HG03039 (cell line): Measurements from ENCODE around the gene FBXW12.
"Not testable (repeated sequence)": the region's sequence is repeated elsewhere in the genome, so short reads cannot be mapped to it uniquely, and the experiment has no call there.

ENCODE experiments used
- ATAC-seq: cut with Tn5 transposase; IDR thresholded peaks from one replicate; pipeline ENCODE4 v1.9.1; 2021; ENCODE audit warnings: mild to moderate bottlenecking, moderate library complexity; ENCODE audit not compliant: unreplicated experiment

Gene FBXW12, protein sequence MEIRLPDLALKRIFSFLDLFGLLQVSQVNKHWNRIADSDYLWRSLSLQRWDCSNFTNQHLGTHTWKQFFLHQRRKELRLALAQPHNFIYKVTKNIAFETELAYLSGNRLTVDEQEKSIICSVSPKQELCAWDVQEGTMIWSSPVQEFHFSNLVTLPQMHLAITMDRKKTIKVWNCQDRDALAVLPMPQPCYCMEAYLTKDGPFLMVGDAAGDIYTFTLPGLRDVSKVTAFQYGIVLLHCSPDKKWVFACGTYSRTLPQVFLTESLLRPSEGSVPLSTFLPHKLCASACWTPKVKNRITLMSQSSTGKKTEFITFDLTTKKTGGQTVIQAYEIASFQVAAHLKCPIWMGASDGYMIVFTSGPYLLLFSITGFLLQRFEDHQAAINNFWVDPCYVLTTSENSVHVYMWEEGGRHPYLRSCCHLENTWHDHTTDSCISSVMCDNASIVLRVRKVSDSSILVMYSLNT

DNA sequence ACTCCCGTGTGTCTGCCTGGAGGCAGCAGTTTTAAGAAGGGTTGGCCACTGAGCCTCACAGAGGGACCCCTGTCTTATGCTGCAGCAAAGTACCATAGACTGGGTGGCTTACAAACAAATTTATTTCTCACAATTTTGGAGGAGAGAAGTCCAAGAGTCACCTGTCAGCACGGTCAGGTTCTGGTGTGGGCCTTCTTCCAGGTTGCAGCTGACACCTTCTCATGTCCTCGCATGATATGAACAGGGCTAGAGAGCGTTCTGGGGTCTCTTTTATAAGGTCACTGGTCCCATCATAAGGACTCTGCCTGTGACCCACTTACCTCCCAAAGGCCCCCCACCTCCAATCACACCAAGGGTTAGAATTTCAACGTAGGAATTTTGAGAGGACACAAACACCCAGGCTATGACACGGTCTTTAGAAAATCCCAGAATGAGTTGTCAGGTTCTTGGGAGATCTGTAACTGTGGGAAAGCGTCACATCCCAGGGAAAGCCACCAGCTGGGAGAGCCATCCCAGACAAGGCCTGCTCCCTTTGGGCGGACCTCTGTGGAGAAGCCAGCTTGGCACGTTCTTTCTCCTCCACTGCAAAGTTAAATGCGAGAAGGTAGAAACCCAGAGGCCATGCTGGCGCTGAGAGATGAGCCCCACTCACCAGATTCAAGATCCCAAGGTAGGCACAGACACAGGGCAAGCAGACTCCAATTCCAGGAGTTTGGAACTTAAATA lies at the start of gene FBXW12:
TSS of gene FBXW12 (plus strand) at position 569 of the 726 bp plus-strand sequence. CDS start 549 bp downstream, outside the sequence.
- no peak for ATAC-seq

DNA sequence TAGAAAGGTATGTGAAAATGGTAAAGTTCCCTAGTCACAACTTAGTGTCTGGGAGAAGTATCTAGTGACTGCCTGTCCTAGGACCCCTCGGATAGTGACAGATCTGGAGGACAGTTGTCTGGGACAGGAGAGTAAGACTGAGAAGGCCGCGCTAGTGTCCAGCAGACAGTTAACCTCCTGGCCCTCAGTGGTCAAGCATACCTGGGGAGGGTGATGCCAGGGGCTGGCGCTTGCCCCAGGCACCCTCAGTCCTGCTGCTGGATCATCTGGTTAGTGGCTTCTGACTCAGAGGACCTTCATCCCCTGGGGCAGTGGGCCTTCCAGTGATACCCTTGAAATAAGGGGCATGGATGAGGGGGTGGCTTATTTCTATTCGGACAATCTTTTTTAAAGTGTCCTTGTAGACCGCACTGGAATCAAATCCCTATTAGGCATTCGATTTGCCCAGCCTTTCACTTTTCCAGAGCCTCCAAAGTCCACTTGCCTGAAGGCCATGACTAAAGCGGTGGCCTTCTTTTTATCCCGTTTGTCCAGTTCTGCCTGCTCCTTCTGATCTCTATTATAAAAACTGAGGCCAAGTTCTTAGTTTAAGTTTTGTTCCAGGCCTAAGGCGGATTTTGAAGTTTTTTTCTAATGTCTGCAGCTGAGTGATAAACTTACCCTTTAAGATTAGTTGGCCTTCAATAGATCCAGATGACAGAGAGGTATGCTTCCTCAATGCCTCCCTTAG lies 40.1 kb upstream of the FBXW12 start:
- not testable (repeated sequence) for ATAC-seq

DNA sequence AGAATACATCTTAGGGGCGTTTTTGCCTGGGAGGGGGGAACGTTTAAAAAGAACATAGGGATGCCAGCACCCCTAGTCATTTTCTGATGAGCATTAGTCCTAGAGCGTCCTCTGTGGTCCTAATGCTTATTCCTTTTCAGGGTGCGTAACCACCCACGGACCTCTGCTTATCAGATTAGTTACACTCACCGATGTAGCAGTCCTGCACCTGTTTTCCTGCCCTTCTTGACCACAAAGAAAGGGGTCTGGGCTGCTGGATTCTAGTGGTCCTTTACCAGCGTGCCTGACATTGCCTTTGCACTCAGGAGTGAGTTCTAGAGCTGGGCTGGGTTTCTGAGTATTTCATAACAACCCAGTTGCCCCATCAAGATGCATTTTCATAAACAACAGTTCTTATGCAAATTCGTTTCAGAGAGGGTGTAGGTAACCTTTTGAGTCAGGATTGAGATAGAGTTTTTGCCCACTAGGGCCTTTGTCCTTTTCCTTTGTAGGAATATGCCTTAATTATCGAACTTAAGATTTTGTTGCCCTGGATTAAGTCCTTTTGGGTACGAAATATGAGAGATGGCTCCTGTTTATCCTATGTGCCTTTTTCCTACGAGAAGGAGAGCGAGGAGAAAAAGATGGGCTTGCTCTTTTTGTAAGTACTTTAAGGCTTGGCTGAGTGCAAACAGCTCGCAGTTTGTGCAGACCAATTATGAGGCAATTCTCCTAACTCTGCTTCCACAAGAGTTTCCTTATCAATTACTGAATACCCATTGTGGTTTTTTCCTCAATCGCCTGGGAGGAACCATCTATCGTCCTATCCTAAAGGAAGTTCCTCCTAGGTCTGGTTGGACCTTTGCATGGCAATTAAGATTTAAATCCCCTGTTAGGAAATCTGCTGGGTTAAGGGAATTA lies 38.4 kb upstream of the FBXW12 start, which contains the start of gene SPINK8:
TSS of gene SPINK8 (minus strand) at position 316 of the 900 bp plus-strand sequence. CDS start 5,320 bp downstream, outside the sequence.
- ATAC-seq, result not testable (repeated sequence)

DNA sequence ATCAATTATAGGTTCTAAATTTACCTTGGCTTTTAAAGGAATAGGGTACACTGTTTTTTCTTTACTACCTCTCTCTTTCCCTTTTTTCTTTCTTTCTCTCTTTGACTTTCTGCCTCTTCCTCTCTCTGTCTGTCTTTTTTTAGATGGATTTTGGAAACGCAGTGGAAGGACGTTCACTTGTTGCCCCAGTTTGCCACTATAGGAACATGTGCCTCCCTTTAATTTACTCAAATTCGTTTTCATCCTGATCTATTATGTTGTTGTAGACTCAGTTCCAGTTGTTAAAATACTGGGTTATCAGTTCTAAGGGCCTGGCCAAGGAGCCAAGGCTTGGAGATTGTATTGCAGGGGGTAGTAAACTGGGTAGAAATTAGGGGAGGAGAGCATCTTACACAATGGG lies 37.4 kb upstream of the FBXW12 start:
- ATAC-seq, result no peak

DNA sequence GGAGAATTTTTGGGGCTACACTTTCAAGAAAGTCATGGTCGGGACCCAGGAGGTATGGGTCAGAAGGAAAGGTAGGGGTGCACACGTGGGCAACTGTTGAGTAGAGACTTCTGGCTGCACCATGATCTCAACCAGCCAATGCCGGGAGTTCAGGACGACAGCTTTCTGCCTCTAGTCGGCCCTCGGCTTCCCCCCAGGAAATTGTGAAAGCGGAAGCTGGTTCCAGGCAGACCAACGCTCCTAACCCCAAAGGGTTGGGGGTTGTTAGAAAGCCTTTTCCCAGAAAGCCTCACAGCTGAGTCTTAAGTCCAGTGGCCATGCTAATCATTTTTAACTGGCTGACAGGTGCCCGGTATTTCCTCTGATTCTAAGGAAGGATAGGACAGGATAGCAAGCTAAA lies 36.7 kb upstream of the FBXW12 start:
- not testable (repeated sequence) for ATAC-seq

DNA sequence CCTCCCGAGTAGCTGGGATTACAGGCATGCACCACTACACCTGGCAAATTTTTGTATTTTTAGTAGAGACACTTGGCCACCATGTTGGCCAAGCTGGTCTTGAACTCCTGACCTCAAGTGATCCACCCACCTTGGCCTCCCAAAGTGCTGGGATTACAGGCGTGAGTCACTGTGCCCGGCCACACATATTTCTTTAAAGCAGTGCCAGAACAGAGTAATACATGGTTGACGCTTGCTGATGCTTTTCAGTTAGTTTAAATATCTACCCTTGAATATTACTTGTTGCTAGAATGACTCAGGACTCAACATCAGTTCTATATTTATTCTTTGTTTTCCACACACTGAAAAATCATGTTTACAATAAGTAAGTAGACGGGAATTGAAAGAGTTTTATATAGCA lies 34.5 kb upstream of the FBXW12 start:
- not testable (repeated sequence) for ATAC-seq

DNA sequence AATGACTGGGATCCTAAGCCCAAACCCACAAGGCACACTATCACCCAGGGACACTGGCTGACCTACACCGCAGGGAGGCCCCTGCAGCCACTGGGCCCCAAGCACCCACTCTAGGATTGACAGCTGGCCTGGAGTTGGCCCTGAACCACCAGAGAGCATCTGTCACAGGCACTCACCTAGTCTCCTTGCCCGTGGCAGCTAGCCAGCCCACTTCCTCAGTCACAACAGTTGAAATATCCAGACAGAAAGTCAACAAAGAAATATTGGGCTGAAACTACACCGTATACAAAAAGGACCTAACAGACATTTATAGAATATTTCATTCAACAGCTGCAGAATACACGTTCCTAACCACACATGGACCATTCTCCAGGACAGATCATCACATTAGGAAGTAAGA lies 33.4 kb upstream of the FBXW12 start:
- no peak for ATAC-seq

DNA sequence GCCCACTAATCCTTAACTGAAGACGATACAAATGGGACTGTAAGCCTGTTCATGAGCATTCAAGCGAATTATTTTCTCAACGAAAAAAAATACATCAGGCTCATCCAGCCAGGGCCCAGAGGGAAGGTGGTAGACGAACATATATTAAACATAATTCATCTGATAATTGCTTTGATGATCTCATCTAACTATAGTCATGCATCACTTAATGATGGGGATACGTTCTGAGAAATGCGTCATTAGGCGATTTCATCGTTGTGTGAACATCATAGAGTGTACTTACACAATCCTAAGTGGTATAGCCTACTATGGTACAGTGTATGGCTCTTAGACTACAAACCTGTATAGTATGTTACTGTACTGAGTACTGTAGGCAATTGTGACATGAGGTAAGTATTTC lies 28.6 kb upstream of the FBXW12 start:
- ATAC-seq, result no peak

DNA sequence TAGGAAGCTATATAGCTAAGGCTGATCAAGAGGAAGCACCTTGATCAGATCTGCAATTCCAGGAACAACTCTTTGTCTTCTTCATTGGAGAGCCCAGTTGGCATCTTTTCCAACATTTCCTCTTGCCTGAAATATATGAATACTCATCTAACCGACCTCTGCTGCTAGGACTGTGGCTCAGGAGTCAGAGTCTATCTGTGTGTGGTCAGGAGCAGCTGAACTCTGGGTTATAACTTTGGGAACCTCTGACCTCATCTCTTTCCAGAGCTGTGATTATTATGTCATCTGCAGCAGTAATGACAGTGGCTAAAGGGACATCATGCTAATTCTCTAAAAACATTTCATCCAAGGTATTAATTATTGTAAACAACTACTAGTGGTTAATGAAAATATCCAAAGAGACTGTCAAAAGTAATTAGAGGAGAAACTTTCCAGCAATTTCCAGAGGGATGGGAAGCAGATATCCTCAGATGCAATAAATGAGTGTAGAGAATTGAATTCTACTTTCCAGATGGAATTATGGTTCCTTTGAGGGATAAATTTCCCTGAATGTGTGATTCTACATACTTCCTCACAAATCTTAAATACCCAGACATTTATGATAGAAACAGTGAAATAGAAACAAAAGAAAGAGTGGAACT lies 27.0 kb upstream of the FBXW12 start:
- ATAC-seq, result no peak

DNA sequence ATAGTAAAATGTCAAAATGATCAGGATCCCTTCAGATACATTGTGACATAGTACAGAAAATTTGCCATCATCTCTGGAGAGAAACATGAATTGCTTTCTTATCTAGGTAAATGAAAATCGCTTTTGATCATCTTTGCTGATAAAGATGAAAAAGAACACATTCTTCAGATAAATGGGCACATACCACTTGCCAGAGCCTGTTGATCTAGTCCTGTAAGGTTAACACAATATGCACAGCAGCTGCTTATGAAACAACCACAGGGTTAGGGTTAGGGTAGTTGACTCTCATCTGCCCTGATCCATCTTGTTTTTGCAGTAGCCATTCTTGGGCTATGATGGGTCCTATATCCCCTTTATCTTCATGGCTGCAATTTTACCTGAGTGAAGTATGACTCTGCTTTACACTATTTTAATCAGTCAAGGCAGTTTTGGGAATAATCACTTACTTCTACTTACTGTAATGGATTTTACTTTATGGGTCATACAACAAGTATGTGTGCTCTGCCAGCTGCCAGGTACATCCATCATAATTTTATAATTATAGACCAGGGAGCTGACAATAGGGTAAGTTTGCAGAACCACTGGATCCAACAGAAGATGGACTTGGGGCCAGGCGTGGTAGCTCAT lies 26.0 kb upstream of the FBXW12 start:
- no peak for ATAC-seq

DNA sequence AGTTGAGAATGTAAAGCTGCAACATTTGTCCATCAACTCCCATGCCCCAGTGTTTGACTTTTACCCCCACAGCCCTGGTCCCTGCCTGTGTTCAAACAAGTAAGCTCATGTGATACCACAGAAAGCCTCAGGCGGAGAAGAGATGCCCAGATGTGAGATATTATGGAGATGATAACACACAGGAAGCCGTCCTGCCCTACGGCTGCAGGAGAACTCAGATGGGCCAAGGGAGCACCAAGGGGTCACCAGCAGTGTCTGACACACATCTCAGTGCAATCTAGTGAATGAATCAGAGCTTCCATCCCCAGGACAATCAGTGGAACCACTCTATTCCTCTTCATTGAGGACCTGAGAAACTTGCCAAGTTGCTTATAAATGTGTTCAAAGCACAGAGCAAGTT lies 24.5 kb upstream of the FBXW12 start:
- no peak for ATAC-seq

DNA sequence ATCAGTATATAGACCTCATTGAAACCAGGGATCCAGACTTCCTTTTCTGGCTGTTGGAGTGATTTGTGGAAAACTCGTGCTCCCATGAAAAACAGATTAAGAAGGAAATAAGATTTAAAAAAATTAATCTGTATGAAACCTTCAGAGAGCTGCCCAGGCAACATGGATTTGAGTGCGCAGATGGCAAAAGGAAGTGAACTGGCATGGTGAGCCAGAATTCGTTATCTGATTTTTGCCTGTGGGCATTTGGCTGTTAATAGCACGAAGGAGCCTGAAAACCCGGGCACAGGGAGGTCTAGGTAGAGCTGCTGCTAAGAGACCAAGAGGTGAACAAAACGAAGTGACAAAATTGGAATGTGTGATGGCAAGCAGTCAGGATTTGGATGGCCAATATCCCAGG lies 19.5 kb upstream of the FBXW12 start:
- ATAC-seq, result no peak

DNA sequence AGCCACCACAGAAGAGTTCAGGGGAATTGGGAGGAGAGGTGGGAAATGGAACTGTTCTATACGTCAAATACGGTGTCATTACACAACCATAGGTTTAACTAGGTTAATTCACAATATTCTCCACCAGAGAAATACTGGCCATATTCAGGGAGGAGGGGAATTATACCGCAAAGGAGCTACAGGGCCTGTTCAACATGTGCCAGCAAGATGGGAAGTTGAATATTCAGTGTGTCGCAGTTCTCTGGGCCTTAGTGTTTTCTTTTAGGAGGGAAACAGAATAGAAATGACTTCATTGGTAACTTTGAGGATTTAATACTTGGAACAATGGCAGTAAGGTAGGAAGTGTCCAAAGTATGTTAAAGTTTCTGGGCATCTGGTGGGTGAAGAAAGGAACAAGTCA lies 18.0 kb upstream of the FBXW12 start:
- ATAC-seq, result no peak

DNA sequence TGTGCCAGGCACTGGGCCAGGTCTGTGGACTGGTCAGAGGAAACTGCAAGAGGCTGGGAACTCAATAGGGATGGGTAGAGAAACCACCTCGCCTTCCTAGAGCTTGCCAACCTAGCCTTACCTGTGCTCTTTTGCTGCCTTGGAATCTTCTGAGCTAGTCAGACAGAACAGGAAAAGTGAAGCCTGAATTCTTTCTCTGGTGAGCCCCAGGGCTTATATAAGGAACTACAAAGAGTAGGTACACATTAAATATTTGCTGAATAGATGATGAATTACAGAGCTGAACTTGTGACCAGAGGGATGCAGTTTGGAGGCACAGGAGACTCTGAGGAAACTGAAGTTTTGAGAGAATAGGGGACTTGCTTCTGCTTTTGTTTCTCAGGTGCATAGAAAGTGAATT lies 15.6 kb upstream of the FBXW12 start:
- no peak for ATAC-seq

DNA sequence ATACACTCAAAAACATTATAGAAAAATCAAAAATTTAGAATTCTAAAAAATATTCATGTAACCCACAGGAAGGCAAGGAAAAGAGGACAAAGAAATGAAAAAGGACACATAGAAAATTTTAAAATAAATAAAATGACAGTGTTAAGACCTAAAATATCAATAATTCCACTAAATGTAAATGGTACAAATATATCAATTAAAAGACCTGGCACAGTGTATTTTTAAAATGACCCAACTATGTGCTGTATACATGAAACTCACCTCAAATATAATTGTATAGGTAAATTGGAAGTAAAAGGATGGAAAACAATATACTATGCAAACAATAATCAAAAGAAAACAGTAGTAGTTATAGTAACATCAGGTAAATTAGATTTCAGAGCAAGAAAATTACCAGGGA lies 10.1 kb upstream of the FBXW12 start:
- ATAC-seq, result no peak

DNA sequence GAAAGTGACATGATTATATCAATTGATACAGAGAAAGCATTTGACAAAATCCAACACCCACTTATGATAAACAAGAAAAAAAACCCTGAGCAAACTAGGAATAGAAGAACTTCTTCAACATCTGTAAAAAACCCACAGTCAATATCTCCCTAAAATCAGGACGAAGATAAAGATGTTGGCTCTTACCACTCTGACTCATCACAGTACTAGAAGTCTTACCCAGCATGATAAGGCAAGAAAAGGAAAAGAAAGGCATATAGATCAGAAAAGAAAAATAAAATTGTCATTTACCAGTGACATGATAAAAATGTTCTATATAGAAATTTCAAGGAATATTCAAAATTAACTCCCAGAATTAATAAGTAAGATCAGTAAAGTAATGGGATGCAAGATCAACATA lies 7.2 kb upstream of the FBXW12 start:
- ATAC-seq, result no peak

DNA sequence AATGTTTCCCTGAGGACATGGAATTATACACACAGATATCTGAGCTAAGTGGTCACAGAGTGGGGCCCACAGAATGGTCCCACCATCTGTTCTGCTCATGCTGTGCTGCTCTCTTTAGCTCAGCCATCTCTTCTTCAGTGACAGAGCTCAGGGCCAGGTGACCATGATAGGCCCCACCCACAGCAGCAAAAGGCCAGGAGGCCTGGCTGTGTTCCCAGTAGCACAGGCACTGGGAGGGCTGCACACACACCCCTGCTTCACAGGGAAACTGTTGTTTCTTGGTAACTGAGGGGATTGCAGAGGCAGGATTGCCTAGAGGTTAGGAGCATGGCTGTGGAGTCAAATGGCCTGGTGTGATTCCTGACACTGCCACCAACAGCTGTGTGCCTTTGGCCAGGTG lies 4.8 kb upstream of the FBXW12 start:
- no peak for ATAC-seq

DNA sequence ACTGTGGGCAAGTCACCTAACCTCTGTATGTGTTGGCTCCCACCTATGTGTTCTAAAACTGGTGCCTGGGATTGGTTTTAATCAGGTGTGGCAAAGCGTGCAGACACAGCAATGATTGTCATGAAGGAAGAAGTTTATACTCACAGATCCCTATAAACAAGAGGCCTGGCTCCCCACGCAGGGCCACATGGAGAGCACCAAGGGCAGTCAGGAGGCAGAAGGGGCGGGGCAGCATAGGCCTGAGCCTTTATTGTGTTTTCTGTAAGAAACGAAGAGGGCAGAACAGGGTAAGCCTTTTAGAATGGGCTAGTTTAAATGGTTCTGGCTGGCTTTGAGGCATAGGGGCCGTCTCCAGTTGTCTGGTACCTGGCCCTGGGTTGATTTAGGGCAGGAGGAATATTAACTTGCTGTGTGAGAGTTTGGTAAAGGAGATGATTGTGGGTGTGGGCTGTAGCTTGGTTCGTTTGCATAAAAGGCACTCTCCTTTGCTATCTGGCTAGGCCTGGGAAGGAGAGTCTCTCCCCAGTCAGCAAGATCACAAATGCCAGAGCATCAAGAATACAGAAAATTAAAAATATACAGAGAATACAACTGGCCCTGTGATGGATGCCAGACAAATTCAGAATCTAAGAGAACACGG lies 2.2 kb upstream of the FBXW12 start:
- no peak for ATAC-seq

DNA sequence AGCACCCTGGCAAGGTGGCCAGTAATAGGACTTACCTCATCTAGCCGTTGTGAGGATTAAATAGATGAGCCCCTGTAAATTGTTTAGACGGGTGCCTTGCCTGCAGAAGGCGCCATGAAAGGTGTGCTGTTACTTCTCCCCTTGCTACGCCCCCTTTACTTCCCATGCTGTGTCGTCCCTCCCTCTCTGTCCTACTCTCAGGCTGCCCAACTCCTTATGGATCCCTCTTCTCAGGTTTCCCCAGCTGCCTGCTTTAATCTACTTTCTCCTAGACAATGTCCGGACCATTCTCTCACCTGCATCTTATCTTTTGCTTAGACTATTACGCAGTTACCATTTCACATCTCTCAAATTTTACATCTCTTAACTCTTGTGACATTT lies 1.7 kb upstream of the FBXW12 start:
- ATAC-seq, result no peak
